ENCODE results near the gene WDR48.

WDR48 gene

DNA sequence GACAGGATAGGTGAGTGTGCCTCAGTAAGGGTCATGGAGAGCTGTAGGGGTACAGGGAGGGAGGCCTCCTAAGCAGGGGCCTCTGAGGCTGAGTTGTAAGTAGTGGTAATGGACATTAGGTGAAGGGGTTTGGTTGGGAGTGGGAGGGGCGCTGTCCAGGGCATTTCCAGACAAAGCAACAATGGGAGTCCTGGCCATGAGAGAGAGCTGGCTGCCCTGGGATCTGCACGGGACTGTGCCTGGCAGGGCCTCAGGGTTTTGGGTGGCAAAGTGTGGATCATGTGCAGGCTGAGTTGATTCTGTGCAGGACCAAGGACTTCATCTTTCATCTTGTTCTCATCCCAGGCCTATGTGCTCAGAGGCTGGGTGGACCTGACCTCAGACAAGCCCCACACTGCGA lies 60.3 kb downstream of the WDR48 start:
- no peaks in the 10 kb centered on the region for H3K36me3 ChIP-seq (ENCODE audit: insufficient read depth, low read length)
- no peaks in the 10 kb centered on the region for H3K9me3 ChIP-seq (ENCODE audit: low read length)
- no peak overlapping the region for H3K9ac ChIP-seq (ENCODE audit: low read length)
- no peak overlapping the region for H3K27ac ChIP-seq (ENCODE audit: low read depth, low read length)
- H3K4me3 ChIP-seq (ENCODE audit: low read depth in 1 of 2, low read length in 2 of 2) = no peak overlapping the region
- H3K27me3 ChIP-seq (ENCODE audit: control insufficient read depth in 1 of 2, insufficient read depth in 2 of 2, low read length in 2 of 2) = no peaks in the 10 kb centered on the region
- H3K4me1 ChIP-seq (ENCODE audit: insufficient read depth, low read length) = peaks cover 10% of the 10 kb centered on the region

- Histone ChIP-seq H3K9ac (ENCODE audit: low read length) (no peak overlapping the region), H3K4me1 (ENCODE audit: insufficient read depth, low read length) (peaks cover 10% of the 10 kb centered on the region), H3K4me3 (ENCODE audit: low read depth in 1 of 2, low read length in 2 of 2) (no peak overlapping the region), H3K36me3 (ENCODE audit: insufficient read depth, low read length) (no peaks in the 10 kb centered on the region), H3K27ac (ENCODE audit: low read depth, low read length) (no peak overlapping the region), H3K9me3 (ENCODE audit: low read length) (no peaks in the 10 kb centered on the region), H3K27me3 (ENCODE audit: control insufficient read depth in 1 of 2, insufficient read depth in 2 of 2, low read length in 2 of 2) (no peaks in the 10 kb centered on the region)
These were observed 60.7 kb downstream of the WDR48 start for GRCh38 chr3:39112535-39112934.

GRCh38 chr3:39113291-39113690 lies 61.5 kb downstream of the WDR48 start:
- Histone ChIP-seq H3K27me3 (ENCODE audit: control insufficient read depth in 1 of 2, insufficient read depth in 2 of 2, low read length in 2 of 2) (no peaks in the 10 kb centered on the region), H3K4me3 (ENCODE audit: low read depth in 1 of 2, low read length in 2 of 2) (no peak overlapping the region), H3K36me3 (ENCODE audit: insufficient read depth, low read length) (peaks cover 6% of the 10 kb centered on the region), H3K9ac (ENCODE audit: low read length) (no peak overlapping the region), H3K4me1 (ENCODE audit: insufficient read depth, low read length) (peaks cover 5% of the 10 kb centered on the region), H3K9me3 (ENCODE audit: low read length) (no peaks in the 10 kb centered on the region), H3K27ac (ENCODE audit: low read depth, low read length) (no peak overlapping the region)

GRCh38 chr3:39114456-39114855 lies 62.6 kb downstream of the WDR48 start:
- Histone ChIP-seq H3K4me3 (ENCODE audit: low read depth in 1 of 2, low read length in 2 of 2) (no peak overlapping the region), H3K9me3 (ENCODE audit: low read length) (no peaks in the 10 kb centered on the region), H3K9ac (ENCODE audit: low read length) (no peak overlapping the region), H3K27me3 (ENCODE audit: control insufficient read depth in 1 of 2, insufficient read depth in 2 of 2, low read length in 2 of 2) (no peaks in the 10 kb centered on the region), H3K27ac (ENCODE audit: low read depth, low read length) (no peak overlapping the region), H3K4me1 (ENCODE audit: insufficient read depth, low read length) (no peaks in the 10 kb centered on the region), H3K36me3 (ENCODE audit: insufficient read depth, low read length) (peaks cover 6% of the 10 kb centered on the region)

- H3K4me1 ChIP-seq (ENCODE audit: insufficient read depth, low read length) = no peaks in the 10 kb centered on the region
- H3K9ac ChIP-seq (ENCODE audit: low read length) = no peak overlapping the region
- no peak overlapping the region for H3K27ac ChIP-seq (ENCODE audit: low read depth, low read length)
- H3K4me3 ChIP-seq (ENCODE audit: low read depth in 1 of 2, low read length in 2 of 2) = no peak overlapping the region
- H3K9me3 ChIP-seq (ENCODE audit: low read length) = no peaks in the 10 kb centered on the region
- H3K36me3 ChIP-seq (ENCODE audit: insufficient read depth, low read length) = peaks cover 7% of the 10 kb centered on the region
- H3K27me3 ChIP-seq (ENCODE audit: control insufficient read depth in 1 of 2, insufficient read depth in 2 of 2, low read length in 2 of 2) = no peaks in the 10 kb centered on the region
These were observed 64.1 kb downstream of the WDR48 start for GRCh38 chr3:39115870-39116269.

DNA sequence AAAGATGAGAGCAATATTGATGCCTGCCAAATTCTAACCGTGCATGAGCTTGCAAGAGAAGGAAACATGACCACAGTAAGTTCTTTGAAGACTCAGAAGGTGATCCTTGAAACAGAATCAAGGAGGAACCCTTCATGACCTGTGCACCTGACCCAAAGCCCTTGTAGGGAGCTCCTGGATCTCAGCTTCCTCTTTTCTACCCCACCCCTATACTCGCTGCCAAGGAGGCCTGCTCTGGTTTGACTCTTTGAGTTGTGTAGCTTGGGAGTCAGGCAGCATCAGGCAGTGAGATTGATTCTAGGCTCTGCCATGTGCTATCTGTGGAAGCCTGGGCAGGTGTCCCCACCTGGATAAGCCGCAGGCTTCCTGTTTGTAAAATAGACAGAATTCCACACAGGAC lies 66.3 kb downstream of the WDR48 start:
- Histone ChIP-seq H3K27me3 (ENCODE audit: control insufficient read depth in 1 of 2, insufficient read depth in 2 of 2, low read length in 2 of 2) (no peaks in the 10 kb centered on the region), H3K27ac (ENCODE audit: low read depth, low read length) (no peak overlapping the region), H3K4me1 (ENCODE audit: insufficient read depth, low read length) (no peaks in the 10 kb centered on the region), H3K9ac (ENCODE audit: low read length) (no peak overlapping the region), H3K4me3 (ENCODE audit: low read depth in 1 of 2, low read length in 2 of 2) (no peak overlapping the region), H3K36me3 (ENCODE audit: insufficient read depth, low read length) (peaks cover 12% of the 10 kb centered on the region), H3K9me3 (ENCODE audit: low read length) (no peaks in the 10 kb centered on the region)

DNA sequence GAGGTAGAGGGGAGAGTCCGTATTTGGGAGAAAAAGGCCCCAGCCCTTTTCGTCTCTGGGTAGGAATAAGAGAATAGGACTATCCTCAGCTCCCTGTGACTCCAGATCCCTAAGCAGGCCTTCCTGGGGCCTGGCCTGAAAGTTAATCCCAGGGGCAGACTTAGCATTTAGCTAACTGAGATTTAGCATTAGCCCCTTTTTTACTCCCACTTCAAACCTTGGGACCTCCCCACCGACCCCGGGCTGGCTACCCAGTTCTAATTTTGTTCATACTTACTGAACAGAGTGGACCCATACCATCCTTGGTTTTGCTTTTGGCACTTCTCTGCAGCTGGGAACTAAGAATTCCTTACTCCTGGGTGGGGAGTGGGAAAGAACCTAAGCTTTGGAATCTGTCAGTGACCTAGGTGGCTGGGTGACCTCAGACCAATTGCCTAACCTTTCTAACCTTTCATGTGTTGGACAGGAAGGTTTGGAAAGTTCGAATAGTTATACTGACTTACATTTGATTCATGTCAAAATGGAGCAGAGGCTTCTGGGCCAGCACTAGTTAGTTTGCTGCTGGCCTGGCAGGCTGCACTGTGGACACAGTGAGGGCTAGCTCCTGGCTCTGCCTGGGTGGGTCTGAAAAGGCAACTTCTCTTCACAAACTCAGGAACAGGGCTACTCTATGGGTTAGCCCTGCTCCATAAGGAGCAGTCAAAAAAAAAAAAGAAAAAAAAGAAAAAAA lies 67.3 kb downstream of the WDR48 start:
- Histone ChIP-seq H3K27me3 (ENCODE audit: control insufficient read depth in 1 of 2, insufficient read depth in 2 of 2, low read length in 2 of 2) (no peaks in the 10 kb centered on the region), H3K4me3 (ENCODE audit: low read depth in 1 of 2, low read length in 2 of 2) (no peak overlapping the region), H3K9ac (ENCODE audit: low read length) (no peak overlapping the region), H3K4me1 (ENCODE audit: insufficient read depth, low read length) (no peaks in the 10 kb centered on the region), H3K36me3 (ENCODE audit: insufficient read depth, low read length) (peaks cover 12% of the 10 kb centered on the region), H3K27ac (ENCODE audit: low read depth, low read length) (no peak overlapping the region), H3K9me3 (ENCODE audit: low read length) (no peaks in the 10 kb centered on the region)

GRCh38 chr3:39121621-39122020 lies 69.8 kb downstream of the WDR48 start:
- no peak overlapping the region for H3K4me3 ChIP-seq (ENCODE audit: low read depth in 1 of 2, low read length in 2 of 2)
- H3K4me1 ChIP-seq (ENCODE audit: insufficient read depth, low read length) = peaks cover 8% of the 10 kb centered on the region
- no peaks in the 10 kb centered on the region for H3K27me3 ChIP-seq (ENCODE audit: control insufficient read depth in 1 of 2, insufficient read depth in 2 of 2, low read length in 2 of 2)
- H3K27ac ChIP-seq (ENCODE audit: low read depth, low read length) = no peak overlapping the region
- H3K36me3 ChIP-seq (ENCODE audit: insufficient read depth, low read length) = peaks cover 12% of the 10 kb centered on the region
- no peak overlapping the region for H3K9ac ChIP-seq (ENCODE audit: low read length)
- H3K9me3 ChIP-seq (ENCODE audit: low read length) = no peaks in the 10 kb centered on the region

GRCh38 chr3:39122813-39123212 lies 71.0 kb downstream of the WDR48 start:
- Histone ChIP-seq H3K9me3 (ENCODE audit: low read length) (no peaks in the 10 kb centered on the region), H3K27me3 (ENCODE audit: control insufficient read depth in 1 of 2, insufficient read depth in 2 of 2, low read length in 2 of 2) (no peaks in the 10 kb centered on the region), H3K27ac (ENCODE audit: low read depth, low read length) (no peak overlapping the region), H3K36me3 (ENCODE audit: insufficient read depth, low read length) (peaks cover 11% of the 10 kb centered on the region), H3K4me1 (ENCODE audit: insufficient read depth, low read length) (peaks cover 8% of the 10 kb centered on the region), H3K9ac (ENCODE audit: low read length) (no peak overlapping the region), H3K4me3 (ENCODE audit: low read depth in 1 of 2, low read length in 2 of 2) (no peak overlapping the region)

GRCh38 chr3:39124876-39125840 lies 73.3 kb downstream of the WDR48 start:
- H3K36me3 ChIP-seq (ENCODE audit: insufficient read depth, low read length) = peaks cover 5% of the 10 kb centered on the region
- no peak overlapping the region for H3K4me3 ChIP-seq (ENCODE audit: low read depth in 1 of 2, low read length in 2 of 2)
- H3K27ac ChIP-seq (ENCODE audit: low read depth, low read length) = no peak overlapping the region
- no peaks in the 10 kb centered on the region for H3K27me3 ChIP-seq (ENCODE audit: control insufficient read depth in 1 of 2, insufficient read depth in 2 of 2, low read length in 2 of 2)
- H3K9me3 ChIP-seq (ENCODE audit: low read length) = no peaks in the 10 kb centered on the region
- H3K4me1 ChIP-seq (ENCODE audit: insufficient read depth, low read length) = peaks cover 8% of the 10 kb centered on the region
- no peak overlapping the region for H3K9ac ChIP-seq (ENCODE audit: low read length)

DNA sequence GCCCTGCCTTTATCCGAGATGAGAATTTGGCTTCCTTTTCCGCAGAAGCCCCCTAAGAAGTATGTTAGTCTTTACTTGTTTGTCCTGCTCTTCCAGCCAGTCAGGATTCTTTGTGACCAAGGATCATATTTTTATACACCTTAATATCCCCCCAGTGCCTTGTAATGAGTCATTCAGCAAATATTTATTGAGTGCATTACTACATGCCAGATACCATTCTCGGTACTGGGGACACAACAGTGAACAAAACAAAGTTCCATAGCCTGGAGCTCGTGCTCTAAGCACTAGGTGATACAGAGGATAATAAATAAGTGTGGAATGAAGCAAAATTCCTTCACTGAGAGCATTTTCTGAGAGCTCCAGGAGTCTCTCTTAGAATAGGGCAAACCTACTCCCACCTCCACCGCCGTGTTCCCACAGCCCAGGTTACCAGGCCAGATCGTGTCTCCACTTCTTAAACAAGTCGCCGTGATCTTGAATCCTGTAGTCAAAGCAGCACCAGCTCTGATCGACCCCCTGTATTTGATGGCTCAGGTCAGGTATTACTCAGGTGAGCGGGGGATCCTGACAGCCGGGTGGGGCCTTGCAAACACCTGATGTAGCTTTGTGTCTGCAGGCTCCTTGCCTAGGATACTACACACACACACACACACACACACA lies 74.2 kb downstream of the WDR48 start:
- H3K9ac ChIP-seq (ENCODE audit: low read length) = no peak overlapping the region
- H3K9me3 ChIP-seq (ENCODE audit: low read length) = no peaks in the 10 kb centered on the region
- H3K27me3 ChIP-seq (ENCODE audit: control insufficient read depth in 1 of 2, insufficient read depth in 2 of 2, low read length in 2 of 2) = no peaks in the 10 kb centered on the region
- peaks cover 4% of the 10 kb centered on the region for H3K36me3 ChIP-seq (ENCODE audit: insufficient read depth, low read length)
- no peak overlapping the region for H3K27ac ChIP-seq (ENCODE audit: low read depth, low read length)
- H3K4me3 ChIP-seq (ENCODE audit: low read depth in 1 of 2, low read length in 2 of 2) = no peak overlapping the region
- H3K4me1 ChIP-seq (ENCODE audit: insufficient read depth, low read length) = peaks cover 8% of the 10 kb centered on the region

Data from muscle layer of colon (tissue), 2 donors.